Measurements from ENCODE around the gene UBA7.

The UBA7 gene

DNA sequence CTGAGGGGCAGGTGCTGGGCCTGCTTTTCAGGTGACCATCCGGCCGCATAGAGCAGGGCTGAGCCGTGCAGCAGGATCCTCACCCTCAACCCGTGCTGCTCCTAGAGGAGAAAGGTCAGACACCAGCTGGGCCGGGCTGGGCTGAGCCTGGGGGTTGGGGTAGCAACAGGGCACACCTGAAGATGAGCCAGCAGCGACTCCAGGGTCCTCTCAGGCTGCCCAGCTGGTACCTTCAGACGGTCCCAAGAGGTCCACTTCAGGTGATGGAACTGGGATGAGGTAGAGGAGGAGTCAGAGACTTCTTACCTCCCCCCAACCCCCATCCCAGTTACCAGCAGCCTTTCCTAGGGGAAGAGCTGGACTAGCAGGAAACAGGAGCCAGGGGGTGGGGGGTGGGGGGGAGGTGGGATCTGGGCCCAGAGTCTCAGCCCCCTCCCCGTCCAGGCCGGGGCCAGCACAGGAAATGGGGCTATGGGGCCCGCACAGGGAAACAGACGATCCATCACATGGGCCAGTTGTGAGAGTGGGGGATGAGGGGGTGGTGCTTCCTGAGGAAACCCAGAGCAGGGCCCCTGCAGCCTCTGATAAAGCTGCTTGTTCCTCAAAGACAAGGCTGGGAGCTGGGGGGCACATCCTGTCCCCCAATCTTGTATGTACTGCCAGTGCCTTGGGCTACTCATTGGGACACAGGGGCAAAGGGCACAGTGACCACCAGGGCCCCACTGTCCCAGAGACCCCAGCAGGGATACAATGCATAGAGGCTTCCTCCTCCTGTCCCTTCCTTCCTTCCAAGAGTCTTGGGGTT lies 7.7 kb downstream of the UBA7 start:
- Histone ChIP-seq H3K4me3 (peak overlapping the region; percentile 64), H3K4me1 (peaks cover 79% of the 10 kb centered on the region), H3K9me3 (no peaks in the 10 kb centered on the region), H3K27ac (peak overlapping the region; percentile 100), H3K9ac (peak overlapping the region; percentile 99), H3K27me3 (peaks cover 13% of the 10 kb centered on the region), H4K20me1 (no peaks in the 10 kb centered on the region), H3K4me2 (peak overlapping the region; percentile 97), H3K36me3 (peaks cover 30% of the 10 kb centered on the region)
- no peak for TF ChIP-seq Cebpa-rat (IDR thresholded peaks at IDR 0.05)

GRCh38 chr3:49805367-49805782 lies 8.4 kb downstream of the UBA7 start:
- Histone ChIP-seq H3K4me2 (peak overlapping the region; percentile 97), H3K4me1 (peaks cover 72% of the 10 kb centered on the region), H3K36me3 (peaks cover 22% of the 10 kb centered on the region)

DNA sequence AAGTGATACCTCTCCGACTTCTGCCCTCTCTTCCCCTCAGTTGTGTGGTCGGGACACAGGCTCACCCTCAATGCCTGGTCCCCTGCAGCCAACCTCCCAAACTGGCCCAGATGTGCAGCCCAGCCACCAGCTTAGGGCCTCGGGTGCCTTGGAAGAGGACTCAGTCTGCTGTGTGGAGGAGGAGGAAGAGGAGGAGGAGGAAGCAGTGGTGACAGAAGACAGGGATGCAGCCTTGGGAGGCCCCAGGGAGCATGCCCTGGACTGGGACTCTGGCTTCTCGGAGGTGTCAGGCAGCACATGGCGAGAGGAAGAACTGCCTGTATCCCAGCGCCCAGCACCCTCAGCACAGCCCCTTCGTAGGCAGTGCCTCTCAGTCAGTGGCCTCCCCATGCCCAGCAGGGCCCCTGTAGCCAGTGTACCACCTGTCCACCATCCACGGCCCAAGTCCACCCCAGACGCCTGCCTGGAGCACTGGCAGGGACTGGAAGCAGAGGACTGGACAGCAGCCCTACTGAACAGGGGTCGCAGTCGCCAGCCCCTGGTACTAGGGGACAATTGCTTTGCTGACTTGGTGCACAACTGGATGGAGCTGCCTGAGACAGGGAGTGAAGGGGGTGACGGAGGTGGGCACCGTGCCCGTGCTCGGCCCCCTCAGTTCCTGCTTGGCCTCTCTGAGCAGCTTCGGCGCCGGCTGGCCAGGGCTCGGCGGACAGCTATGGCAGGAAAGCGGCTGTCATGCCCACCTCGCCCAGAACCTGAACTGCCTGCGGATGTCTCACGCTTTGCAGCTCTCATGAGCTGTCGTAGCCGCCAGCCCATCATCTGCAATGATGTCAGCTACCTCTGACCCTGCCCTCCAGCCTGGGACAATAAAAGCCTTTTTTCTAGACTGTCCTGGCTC lies 9.4 kb downstream of the UBA7 start:
- Histone ChIP-seq H3K9ac (peak overlapping the region; percentile 99), H3K4me1 (peaks cover 62% of the 10 kb centered on the region), H4K20me1 (no peaks in the 10 kb centered on the region), H3K4me2 (peak overlapping the region; percentile 97), H3K27ac (peak overlapping the region; percentile 100), H3K9me3 (no peaks in the 10 kb centered on the region), H3K4me3 (peak overlapping the region; percentile 89), H3K27me3 (peaks cover 13% of the 10 kb centered on the region), H3K36me3 (peaks cover 13% of the 10 kb centered on the region)
- TF ChIP-seq Cebpa-rat (IDR thresholded peaks at IDR 0.05) = no peak

More at GRCh38 chr3:49805367-49805782, 8.4 kb downstream of the UBA7 start:
- no peaks in the 10 kb centered on the region for H4K20me1 ChIP-seq
- no peaks in the 10 kb centered on the region for H3K9me3 ChIP-seq
- H3K27me3 ChIP-seq = peaks cover 13% of the 10 kb centered on the region
- H3K27ac ChIP-seq = peak overlapping the region; percentile 100
- peak overlapping the region; percentile 89 for H3K4me3 ChIP-seq
- H3K9ac ChIP-seq = peak overlapping the region; percentile 99
- TF ChIP-seq Cebpa-rat (IDR thresholded peaks at IDR 0.05) = peak; percentile 96

- H3K27me3 ChIP-seq = peaks cover 13% of the 10 kb centered on the region
- H3K4me3 ChIP-seq = peak overlapping the region; percentile 89
- 0 out of 2 replicates have a peak, but pooled peaks cover 5% of the 10 kb centered on the region for H3K36me3 ChIP-seq
- peaks cover 54% of the 10 kb centered on the region for H3K4me1 ChIP-seq
- no peaks in the 10 kb centered on the region for H3K9me3 ChIP-seq
- TF ChIP-seq Cebpa-rat (IDR thresholded peaks at IDR 0.05) = no peak
- peak overlapping the region; percentile 100 for H3K27ac ChIP-seq
- peak overlapping the region; percentile 99 for H3K9ac ChIP-seq
- H4K20me1 ChIP-seq = no peaks in the 10 kb centered on the region
- H3K4me2 ChIP-seq = peak overlapping the region; percentile 97
These were observed 10.2 kb downstream of the UBA7 start for GRCh38 chr3:49803465-49804140.

- Histone ChIP-seq H3K9me3 (no peaks in the 10 kb centered on the region), H3K9ac (peak within 1 kb of the TSS; percentile 99), H3K4me1 (peaks cover 47% of the 10 kb centered on the region), H4K20me1 (no peaks in the 10 kb centered on the region), H3K4me3 (peak within 1 kb of the TSS; percentile 89), H3K36me3 (0 out of 2 replicates have a peak, but pooled peaks cover under 1% of the 10 kb centered on the region), H3K27me3 (peaks cover 13% of the 10 kb centered on the region), H3K27ac (peak within 1 kb of the TSS; percentile 100), H3K4me2 (peak within 1 kb of the TSS; percentile 97)
- TF ChIP-seq Cebpa-rat (IDR thresholded peaks at IDR 0.05) = no peak
These were observed 10.9 kb downstream of the UBA7 start, which contains the start of gene INKA1 for GRCh38 chr3:49802719-49803464. Gene INKA1 (plus strand): TSS chr3:49803261. CDS start chr3:49803393, 132 bp downstream.

DNA sequence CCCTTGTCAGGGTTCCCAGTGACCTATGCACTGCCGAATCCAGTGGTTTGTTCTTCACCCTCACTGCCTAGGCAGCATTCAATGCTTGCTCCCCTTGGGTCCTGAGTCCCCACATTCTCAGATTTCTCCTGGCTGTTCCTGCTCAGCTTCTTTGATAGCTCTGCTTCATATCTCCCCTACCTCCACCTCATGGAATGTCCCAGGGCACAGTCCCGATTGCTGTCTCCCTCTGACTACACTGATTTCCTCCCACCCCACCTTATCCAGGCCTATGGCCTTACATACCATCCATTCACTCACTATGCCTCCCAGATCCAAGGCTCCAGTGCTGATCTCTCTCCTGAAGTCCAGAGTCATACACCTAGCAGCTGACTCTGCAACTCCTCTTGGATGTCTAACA lies 12.6 kb downstream of the UBA7 start:
- no peak overlapping the region; the same call in 1 of the 2 replicates for H3K9ac ChIP-seq
- no peaks in the 10 kb centered on the region for H3K36me3 ChIP-seq
- H4K20me1 ChIP-seq = no peaks in the 10 kb centered on the region
- H3K27ac ChIP-seq = no peak overlapping the region
- no peaks in the 10 kb centered on the region for H3K9me3 ChIP-seq
- peaks cover 41% of the 10 kb centered on the region for H3K4me1 ChIP-seq
- TF ChIP-seq Cebpa-rat (IDR thresholded peaks at IDR 0.05) = no peak
- peak overlapping the region; percentile 97 for H3K4me2 ChIP-seq
- H3K4me3 ChIP-seq = no peak overlapping the region
- peaks cover 13% of the 10 kb centered on the region for H3K27me3 ChIP-seq

- H3K36me3 ChIP-seq = no peaks in the 10 kb centered on the region
- H3K4me3 ChIP-seq = no peak within 1 kb of the TSS
- H3K27me3 ChIP-seq = peaks cover 13% of the 10 kb centered on the region
- no peak within 1 kb of the TSS for H3K27ac ChIP-seq
- no peak within 1 kb of the TSS for H3K9ac ChIP-seq
- peaks cover 32% of the 10 kb centered on the region for H3K4me1 ChIP-seq
- no peaks in the 10 kb centered on the region for H4K20me1 ChIP-seq
- no peak within 1 kb of the TSS for H3K4me2 ChIP-seq
- no peaks in the 10 kb centered on the region for H3K9me3 ChIP-seq
- TF ChIP-seq Cebpa-rat (IDR thresholded peaks at IDR 0.05) = no peak
These were observed 14.0 kb downstream of the UBA7 start, which contains the start of gene CDHR4 for GRCh38 chr3:49799761-49800160. Gene CDHR4 (minus strand): TSS chr3:49799873. CDS start chr3:49799812, 61 bp downstream.

- Histone ChIP-seq H3K4me3 (no peak overlapping the region), H3K4me2 (no peak overlapping the region), H4K20me1 (no peaks in the 10 kb centered on the region), H3K27ac (no peak overlapping the region), H3K4me1 (peaks cover 26% of the 10 kb centered on the region), H3K9me3 (no peaks in the 10 kb centered on the region), H3K9ac (no peak overlapping the region), H3K36me3 (no peaks in the 10 kb centered on the region), H3K27me3 (peaks cover 13% of the 10 kb centered on the region)
- TF ChIP-seq Cebpa-rat (IDR thresholded peaks at IDR 0.05) = no peak
These were observed 14.6 kb downstream of the UBA7 start for GRCh38 chr3:49799105-49799504.
